ENCODE data around the gene VEGFB. TPM values are rescaled to one million over a fixed set of nuclear protein-coding genes. Genes with fewer than 3 reads are reported as not detected.
A peak's percentile ranks its signal among the peaks of the same experiment; 100 is the strongest.

Gene VEGFB
- total RNA-seq, 1 experiment from 2014 or later = 43.4 TPM

- no peaks in the 10 kb centered on the region for H3K27me3 ChIP-seq (ENCODE audit: low read length)
- H2AFZ ChIP-seq (ENCODE audit: low read length) = 0 out of 2 replicates have a peak within 1 kb of the TSS, but pooled peaks have one; percentile 32
- no peaks in the 10 kb centered on the region for H4K20me1 ChIP-seq (ENCODE audit: insufficient read depth, low read depth, low read length)
- H3K79me2 ChIP-seq (ENCODE audit: low read length) = peaks cover 16% of the 10 kb centered on the region
- DNase-seq = peak; percentile 97
- H3K36me3 ChIP-seq (ENCODE audit: insufficient read depth, low read length) = 0 out of 2 replicates have a peak, but pooled peaks cover 4% of the 10 kb centered on the region
- peaks cover 51% of the 10 kb centered on the region for H3K4me1 ChIP-seq (ENCODE audit: low read length)
- no peaks in the 10 kb centered on the region for H3K9me2 ChIP-seq (replicated peaks; ENCODE audit: insufficient read depth, low read length)
- peak within 1 kb of the TSS; percentile 99 for H3K4me3 ChIP-seq (ENCODE audit: low read length)
- H3K9ac ChIP-seq (ENCODE audit: low read length) = peak within 1 kb of the TSS; percentile 100
- H3K4me2 ChIP-seq (ENCODE audit: low read depth, low read length, poor library complexity, severe bottlenecking) = peak within 1 kb of the TSS; percentile 100
- peak within 1 kb of the TSS; percentile 87 for H3K27ac ChIP-seq (ENCODE audit: low read length)
- no peaks in the 10 kb centered on the region for H3K9me3 ChIP-seq (ENCODE audit: low read length)
Observed at GRCh38 chr11:64225608-64226506, 8.5 kb upstream of the VEGFB start, which contains the start of the genes NUDT22 and TRPT1. NUDT22 (plus strand) TSS chr11:64226274; CDS start chr11:64226653, 379 bp downstream. TRPT1 (minus strand) TSS chr11:64226186; CDS start chr11:64225860, 326 bp downstream.

DNA sequence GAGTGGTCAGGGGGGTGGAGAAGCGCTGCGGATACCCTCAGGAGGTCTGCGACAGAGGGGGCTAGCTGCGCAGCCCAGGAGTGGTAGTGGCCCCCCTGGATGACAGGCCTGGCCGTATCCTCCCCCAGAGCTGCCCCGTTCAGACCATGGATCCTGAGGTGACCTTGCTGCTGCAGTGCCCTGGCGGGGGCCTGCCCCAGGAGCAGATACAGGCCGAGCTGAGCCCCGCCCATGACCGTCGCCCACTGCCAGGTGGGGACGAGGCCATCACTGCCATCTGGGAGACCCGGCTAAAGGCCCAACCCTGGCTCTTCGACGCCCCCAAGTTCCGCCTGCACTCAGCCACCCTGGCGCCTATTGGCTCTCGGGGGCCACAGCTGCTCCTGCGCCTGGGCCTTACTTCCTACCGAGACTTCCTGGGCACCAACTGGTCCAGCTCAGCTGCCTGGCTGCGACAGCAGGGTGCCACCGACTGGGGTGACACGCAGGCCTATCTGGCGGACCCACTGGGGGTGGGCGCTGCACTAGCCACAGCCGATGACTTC, 7.8 kb upstream of the VEGFB start:
- Histone ChIP-seq H3K79me2 (ENCODE audit: low read length) (peaks cover 16% of the 10 kb centered on the region), H3K36me3 (ENCODE audit: insufficient read depth, low read length) (no peaks in the 10 kb centered on the region), H3K9me2 (replicated peaks; ENCODE audit: insufficient read depth, low read length) (no peaks in the 10 kb centered on the region), H3K4me3 (ENCODE audit: low read length) (peak overlapping the region; percentile 99), H3K9ac (ENCODE audit: low read length) (peak overlapping the region; percentile 100), H3K4me1 (ENCODE audit: low read length) (peaks cover 57% of the 10 kb centered on the region), H3K4me2 (ENCODE audit: low read depth, low read length, poor library complexity, severe bottlenecking) (peak overlapping the region; percentile 100), H3K27ac (ENCODE audit: low read length) (peak overlapping the region; percentile 87), H3K9me3 (ENCODE audit: low read length) (no peaks in the 10 kb centered on the region), H4K20me1 (ENCODE audit: insufficient read depth, low read depth, low read length) (no peaks in the 10 kb centered on the region), H2AFZ (ENCODE audit: low read length) (no peak overlapping the region), H3K27me3 (ENCODE audit: low read length) (no peaks in the 10 kb centered on the region)
- DNase-seq = peak; percentile 93

GRCh38 chr11:64227405-64227956, 6.9 kb upstream of the VEGFB start:
- H4K20me1 ChIP-seq (ENCODE audit: insufficient read depth, low read depth, low read length) = no peaks in the 10 kb centered on the region
- H3K4me1 ChIP-seq (ENCODE audit: low read length) = peaks cover 66% of the 10 kb centered on the region
- H3K9ac ChIP-seq (ENCODE audit: low read length) = peak overlapping the region; percentile 100
- H3K9me2 ChIP-seq (replicated peaks; ENCODE audit: insufficient read depth, low read length) = no peaks in the 10 kb centered on the region
- H2AFZ ChIP-seq (ENCODE audit: low read length) = no peak overlapping the region
- peak overlapping the region; percentile 87 for H3K27ac ChIP-seq (ENCODE audit: low read length)
- no peaks in the 10 kb centered on the region for H3K36me3 ChIP-seq (ENCODE audit: insufficient read depth, low read length)
- DNase-seq = no peak
- H3K4me3 ChIP-seq (ENCODE audit: low read length) = peak overlapping the region; percentile 99
- peaks cover 16% of the 10 kb centered on the region for H3K79me2 ChIP-seq (ENCODE audit: low read length)
- no peaks in the 10 kb centered on the region for H3K9me3 ChIP-seq (ENCODE audit: low read length)
- H3K27me3 ChIP-seq (ENCODE audit: low read length) = no peaks in the 10 kb centered on the region
- peak overlapping the region; percentile 100 for H3K4me2 ChIP-seq (ENCODE audit: low read depth, low read length, poor library complexity, severe bottlenecking)

DNA sequence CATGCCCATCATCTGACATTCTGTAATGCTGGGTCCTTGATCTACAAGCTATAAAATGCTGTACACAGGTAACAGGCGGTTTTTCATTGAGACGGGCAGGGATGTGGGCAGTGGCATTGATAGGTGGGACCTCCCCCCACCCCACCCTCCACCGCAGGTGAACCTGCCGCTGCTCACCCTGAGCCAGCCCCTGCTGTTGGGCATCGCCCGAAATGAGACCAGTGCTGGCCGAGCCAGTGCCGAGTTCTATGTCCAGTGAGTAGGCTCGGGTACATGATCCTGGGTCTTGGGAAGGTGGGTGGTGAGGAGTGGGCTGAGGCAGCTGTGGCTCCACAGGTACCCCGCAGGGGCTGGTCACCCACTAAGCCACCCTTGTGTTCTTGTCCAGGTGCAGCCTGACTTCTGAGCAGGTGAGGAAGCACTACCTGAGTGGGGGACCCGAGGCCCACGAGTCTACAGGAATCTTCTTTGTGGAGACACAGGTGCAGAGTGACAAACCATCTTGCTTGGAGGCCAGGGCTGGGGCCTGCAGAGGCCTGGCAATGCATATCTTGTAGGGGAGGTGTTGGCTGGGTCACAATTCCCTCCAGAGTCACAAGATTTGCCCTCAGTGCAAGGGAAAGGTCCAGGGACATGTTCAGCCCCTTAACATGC, 5.2 kb upstream of the VEGFB start:
- H3K9ac ChIP-seq (ENCODE audit: low read length) = peak overlapping the region; percentile 60
- DNase-seq = no peak
- no peaks in the 10 kb centered on the region for H3K9me3 ChIP-seq (ENCODE audit: low read length)
- H3K27ac ChIP-seq (ENCODE audit: low read length) = peak overlapping the region; percentile 74
- peaks cover 16% of the 10 kb centered on the region for H3K79me2 ChIP-seq (ENCODE audit: low read length)
- H4K20me1 ChIP-seq (ENCODE audit: insufficient read depth, low read depth, low read length) = no peaks in the 10 kb centered on the region
- H3K4me1 ChIP-seq (ENCODE audit: low read length) = peaks cover 71% of the 10 kb centered on the region
- no peaks in the 10 kb centered on the region for H3K27me3 ChIP-seq (ENCODE audit: low read length)
- H3K36me3 ChIP-seq (ENCODE audit: insufficient read depth, low read length) = no peaks in the 10 kb centered on the region
- H2AFZ ChIP-seq (ENCODE audit: low read length) = no peak overlapping the region
- peak overlapping the region; percentile 81; the same call in 1 of the 2 replicates for H3K4me3 ChIP-seq (ENCODE audit: low read length)
- peak overlapping the region; percentile 86 for H3K4me2 ChIP-seq (ENCODE audit: low read depth, low read length, poor library complexity, severe bottlenecking)
- no peaks in the 10 kb centered on the region for H3K9me2 ChIP-seq (replicated peaks; ENCODE audit: insufficient read depth, low read length)

DNA sequence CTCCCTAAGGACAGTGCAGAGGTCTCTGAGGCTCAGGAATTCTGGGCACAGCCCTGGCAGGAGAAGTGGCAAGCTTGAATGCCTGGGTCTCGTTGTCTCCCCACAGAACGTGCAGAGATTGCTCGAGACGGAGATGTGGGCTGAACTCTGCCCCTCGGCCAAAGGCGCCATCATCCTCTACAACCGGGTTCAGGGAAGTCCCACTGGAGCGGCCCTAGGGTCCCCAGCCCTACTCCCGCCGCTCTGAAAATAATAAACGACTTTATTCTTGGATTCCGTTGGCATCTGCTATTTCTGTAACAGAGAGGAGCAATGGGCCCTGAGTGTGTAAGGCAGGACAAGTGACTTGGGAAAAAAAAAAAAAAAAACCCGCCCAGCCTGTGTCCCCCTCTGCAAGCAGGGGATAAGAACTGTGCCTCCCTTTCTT, 4.6 kb upstream of the VEGFB start:
- Histone ChIP-seq H3K79me2 (ENCODE audit: low read length) (peaks cover 16% of the 10 kb centered on the region), H3K9ac (ENCODE audit: low read length) (peak overlapping the region; percentile 60), H3K4me1 (ENCODE audit: low read length) (peaks cover 66% of the 10 kb centered on the region), H3K36me3 (ENCODE audit: insufficient read depth, low read length) (no peaks in the 10 kb centered on the region), H3K9me3 (ENCODE audit: low read length) (no peaks in the 10 kb centered on the region), H4K20me1 (ENCODE audit: insufficient read depth, low read depth, low read length) (no peaks in the 10 kb centered on the region), H3K9me2 (replicated peaks; ENCODE audit: insufficient read depth, low read length) (no peaks in the 10 kb centered on the region), H3K4me2 (ENCODE audit: low read depth, low read length, poor library complexity, severe bottlenecking) (peak overlapping the region; percentile 86), H3K27ac (ENCODE audit: low read length) (peak overlapping the region; percentile 74), H2AFZ (ENCODE audit: low read length) (no peak overlapping the region), H3K4me3 (ENCODE audit: low read length) (peak overlapping the region; percentile 81), H3K27me3 (ENCODE audit: low read length) (no peaks in the 10 kb centered on the region)
- DNase-seq = no peak

GRCh38 chr11:64230171-64230984, 4.0 kb upstream of the VEGFB start, which contains the start of gene DNAJC4:
DNAJC4 (plus strand) TSS chr11:64230548; CDS start chr11:64230855, 307 bp downstream.
- H3K79me2 ChIP-seq (ENCODE audit: low read length) = peaks cover 19% of the 10 kb centered on the region
- no peaks in the 10 kb centered on the region for H3K9me2 ChIP-seq (replicated peaks; ENCODE audit: insufficient read depth, low read length)
- H3K4me3 ChIP-seq (ENCODE audit: low read length) = peak within 1 kb of the TSS; percentile 81
- DNase-seq = peak; percentile 97
- H2AFZ ChIP-seq (ENCODE audit: low read length) = no peak within 1 kb of the TSS; the same call in 1 of the 2 replicates
- peak within 1 kb of the TSS; percentile 75 for H3K27ac ChIP-seq (ENCODE audit: low read length)
- peak within 1 kb of the TSS; percentile 74 for H3K9ac ChIP-seq (ENCODE audit: low read length)
- H4K20me1 ChIP-seq (ENCODE audit: insufficient read depth, low read depth, low read length) = 0 out of 2 replicates have a peak, but pooled peaks cover 4% of the 10 kb centered on the region
- no peaks in the 10 kb centered on the region for H3K27me3 ChIP-seq (ENCODE audit: low read length)
- peaks cover 64% of the 10 kb centered on the region for H3K4me1 ChIP-seq (ENCODE audit: low read length)
- no peaks in the 10 kb centered on the region for H3K9me3 ChIP-seq (ENCODE audit: low read length)
- H3K4me2 ChIP-seq (ENCODE audit: low read depth, low read length, poor library complexity, severe bottlenecking) = peak within 1 kb of the TSS; percentile 86
- H3K36me3 ChIP-seq (ENCODE audit: insufficient read depth, low read length) = no peaks in the 10 kb centered on the region

- Histone ChIP-seq H3K9me3 (ENCODE audit: low read length) (no peaks in the 10 kb centered on the region), H2AFZ (ENCODE audit: low read length) (no peak overlapping the region; the same call in 1 of the 2 replicates), H3K9ac (ENCODE audit: low read length) (peak overlapping the region; percentile 74), H3K27ac (ENCODE audit: low read length) (peak overlapping the region; percentile 75), H3K79me2 (ENCODE audit: low read length) (peaks cover 25% of the 10 kb centered on the region), H3K9me2 (replicated peaks; ENCODE audit: insufficient read depth, low read length) (no peaks in the 10 kb centered on the region), H4K20me1 (ENCODE audit: insufficient read depth, low read depth, low read length) (0 out of 2 replicates have a peak, but pooled peaks cover 7% of the 10 kb centered on the region), H3K4me1 (ENCODE audit: low read length) (peaks cover 67% of the 10 kb centered on the region), H3K4me2 (ENCODE audit: low read depth, low read length, poor library complexity, severe bottlenecking) (peak overlapping the region; percentile 86), H3K36me3 (ENCODE audit: insufficient read depth, low read length) (no peaks in the 10 kb centered on the region), H3K4me3 (ENCODE audit: low read length) (peak overlapping the region; percentile 81), H3K27me3 (ENCODE audit: low read length) (no peaks in the 10 kb centered on the region)
- DNase-seq = peak; percentile 72
Observed at GRCh38 chr11:64230985-64231365, 3.4 kb upstream of the VEGFB start.

Measured in Karpas-422 (cell line).